Spleen (tissue), 3 donors: ENCODE results near the gene AP2S1.
"Not testable (repeated sequence)": the region's sequence is repeated elsewhere in the genome, so short reads cannot be mapped to it uniquely, and the experiment has no call there.

Experiments
- POLR2A ChIP-seq, 3 donors: fragments of 450-650 bp; IDR thresholded peaks; one replicate each; pipeline ENCODE4 v1.5.1; 2017; ENCODE audit warnings: antibody characterized with exemption in 3 of 3, mild to moderate bottlenecking in 1 of 3
- POLR2AphosphoS5 ChIP-seq, 3 donors: sonication (generic); formaldehyde crosslinking; IDR thresholded peaks; one replicate each; pipeline ENCODE4 v1.5.1; 2017; ENCODE audit warnings: antibody characterized with exemption in 3 of 3

GRCh38 chr19:46871173-46871572 is 20.5 kb upstream of the AP2S1 start:
- TF ChIP-seq POLR2A, POLR2AphosphoS5 (IDR thresholded peaks at IDR 0.05): not testable (repeated sequence)
